Measurements from ENCODE around the gene TTLL8.

DNA sequence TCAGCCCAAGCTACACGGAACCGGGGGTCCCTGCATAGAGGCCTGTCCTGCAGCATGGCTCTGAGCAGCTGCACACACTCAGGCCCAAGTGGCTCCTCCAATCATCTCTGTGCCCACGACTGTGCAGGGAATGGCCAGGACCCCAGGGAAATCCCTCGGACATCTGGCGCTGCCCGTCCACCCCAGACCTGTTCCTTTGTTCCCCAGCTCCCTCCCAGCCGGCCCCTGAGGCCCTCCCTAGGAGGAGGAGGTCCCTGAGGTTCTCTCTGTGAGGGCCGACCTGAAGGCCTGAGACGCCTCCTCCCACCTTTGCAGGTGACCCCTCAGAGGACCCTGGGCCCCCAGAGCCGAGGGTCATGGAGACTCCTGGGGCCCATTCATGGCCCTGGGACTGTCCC is 26.0 kb upstream of the TTLL8 start:
- TF ChIP-seq CTCF (conservative IDR thresholded peaks at IDR 0.05 in 1 of 2, IDR thresholded peaks at IDR 0.05 in 1 of 2; ENCODE audit: low read depth in 1 of 2, low read length in 2 of 2) (no peak), EZH2 (IDR thresholded peaks at IDR 0.05; ENCODE audit: low read length, missing control alignments) (no peak)

Data from fibroblast of lung (primary cell).